ENCODE results near the gene VGLL4.

- TF ChIP-seq POLR2A (IDR thresholded peaks at IDR 0.05; ENCODE audit: low read length): no peak
- TF ChIP-seq GATA1 (IDR thresholded peaks at IDR 0.05; ENCODE audit: low read depth, low read length): no peak
Measured at GRCh38 chr3:11589706-11590105, 54.0 kb downstream of the VGLL4 start.

All from erythroblast (primary cell).